H54 (cell line): ENCODE results near the gene TOR4A.
"Not testable (repeated sequence)": the region's sequence is repeated elsewhere in the genome, so short reads cannot be mapped to it uniquely, and the experiment has no call there.

ENCODE experiments used
- DNase-seq: peaks from one replicate; pipeline ENCODE4 v3.0.0; 2011; ENCODE audit warnings: low spot score, mixed read lengths; ENCODE audit not compliant: insufficient read length
- FAIRE-seq: peaks from 3 replicates; lab custom pipeline; 2011; peaks lifted over from hg19 to GRCh38; lab: Jason Lieb, UNC
- POLR2A ChIP-seq: IDR thresholded peaks from 2 replicates; pipeline ENCODE4 v1.6.1; 2011; ENCODE audit warnings: low read depth, mild to moderate bottlenecking, low read length

TOR4A gene

DNA sequence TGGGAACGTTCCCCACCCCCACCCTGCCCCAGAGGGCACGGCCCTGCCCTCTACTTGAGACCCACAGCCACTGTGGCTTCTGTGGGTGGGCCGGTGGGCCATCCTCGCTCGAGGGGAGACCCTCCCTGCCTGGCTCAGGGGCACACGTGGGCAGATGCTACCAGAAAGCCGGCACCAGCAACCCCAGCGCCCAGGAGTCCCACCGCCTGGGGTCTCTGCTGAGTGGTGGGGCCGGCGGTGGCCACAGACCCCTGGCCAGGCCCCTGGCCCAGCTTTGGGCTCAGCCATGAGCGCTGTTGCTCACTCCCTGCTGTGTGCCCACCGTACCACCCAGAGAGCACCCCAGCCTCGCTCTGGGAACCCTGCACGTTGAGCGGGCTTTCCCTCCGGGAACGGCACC is 41.1 kb downstream of the TOR4A start:
- TF ChIP-seq POLR2A: no peak
- FAIRE-seq: no peak
- DNase-seq: no peak

DNA sequence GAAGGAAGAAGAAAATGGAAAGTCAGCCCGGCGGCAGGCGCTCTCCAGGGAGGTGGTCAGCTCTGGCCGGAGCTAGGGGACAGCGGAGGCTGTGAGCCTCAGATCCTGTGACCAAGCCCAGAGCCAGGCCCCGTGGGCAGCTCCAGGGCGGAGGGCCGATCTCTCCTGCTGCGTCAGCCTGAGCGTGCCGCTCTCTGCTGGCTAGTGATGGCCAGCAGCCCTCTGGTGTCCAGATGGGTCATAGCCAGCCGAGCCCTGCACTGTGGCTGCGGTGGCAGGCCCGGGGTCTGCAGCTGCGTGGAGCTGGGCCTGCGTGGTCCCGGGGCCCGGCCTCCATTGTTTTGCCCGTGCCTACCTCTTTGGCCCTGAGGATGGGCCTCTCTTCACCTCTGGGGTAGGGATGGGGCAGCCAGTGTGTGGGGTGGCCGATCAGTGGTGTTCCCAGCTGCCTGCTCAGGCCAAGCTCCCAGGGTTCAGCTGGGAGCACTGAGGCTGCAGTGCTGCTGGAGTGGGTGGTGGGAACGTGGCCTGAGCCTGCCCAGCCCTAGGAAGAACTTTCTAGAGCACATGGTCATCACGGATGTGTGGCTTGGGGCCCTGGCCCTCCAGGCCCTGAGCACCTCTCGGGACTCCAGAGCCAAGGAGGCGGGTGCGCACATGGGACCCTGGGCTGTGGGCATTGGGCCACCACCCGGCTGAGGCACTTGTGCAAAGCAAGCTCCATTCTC is 41.6 kb downstream of the TOR4A start:
- no peak for TF ChIP-seq POLR2A
- DNase-seq (peak; percentile 36), FAIRE-seq (no peak)

DNA sequence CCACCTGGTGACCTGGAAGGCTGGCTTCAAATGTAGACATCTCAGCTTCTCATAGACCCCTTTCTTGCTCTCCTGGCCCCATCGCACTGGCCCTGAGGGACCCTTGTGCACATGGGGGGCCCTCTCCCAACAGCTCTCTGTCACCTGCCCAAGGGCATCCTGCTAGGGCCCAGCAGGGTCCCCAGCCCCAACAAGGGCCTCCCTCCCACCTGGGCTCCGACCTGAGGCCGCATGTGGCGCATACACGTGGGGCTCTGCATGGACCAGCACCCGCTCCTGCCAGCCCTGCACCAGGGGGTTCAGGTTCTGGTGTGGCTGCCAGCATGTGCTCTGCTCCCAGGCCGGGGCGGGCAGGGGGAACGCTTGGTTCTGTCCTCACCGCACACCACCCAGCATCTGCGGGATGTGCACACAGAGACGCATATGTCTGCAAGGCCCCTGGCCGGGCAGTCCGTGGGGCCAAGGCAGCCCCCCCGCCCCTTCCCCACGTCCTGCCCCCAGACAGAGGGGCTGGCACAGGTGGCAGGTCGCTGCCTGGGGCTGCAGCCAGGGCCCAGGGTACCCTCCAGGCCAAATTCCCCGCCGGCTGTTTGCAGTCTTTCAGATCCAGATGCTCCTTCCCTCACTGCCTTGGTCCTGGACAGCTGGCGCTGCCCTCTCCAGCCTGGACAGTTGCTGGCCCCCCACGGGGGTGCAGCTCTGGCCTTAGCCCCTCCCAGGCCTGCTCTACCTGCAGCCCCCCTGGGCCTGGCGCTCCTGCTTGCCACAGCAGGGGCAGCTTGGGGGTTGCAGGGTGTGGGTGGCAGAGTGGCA is 42.4 kb downstream of the TOR4A start:
- DNase-seq (no peak), FAIRE-seq (no peak)
- no peak for TF ChIP-seq POLR2A

GRCh38 chr9:137320555-137321384 is 43.2 kb downstream of the TOR4A start:
- FAIRE-seq (no peak), DNase-seq (no peak)
- no peak for TF ChIP-seq POLR2A

DNA sequence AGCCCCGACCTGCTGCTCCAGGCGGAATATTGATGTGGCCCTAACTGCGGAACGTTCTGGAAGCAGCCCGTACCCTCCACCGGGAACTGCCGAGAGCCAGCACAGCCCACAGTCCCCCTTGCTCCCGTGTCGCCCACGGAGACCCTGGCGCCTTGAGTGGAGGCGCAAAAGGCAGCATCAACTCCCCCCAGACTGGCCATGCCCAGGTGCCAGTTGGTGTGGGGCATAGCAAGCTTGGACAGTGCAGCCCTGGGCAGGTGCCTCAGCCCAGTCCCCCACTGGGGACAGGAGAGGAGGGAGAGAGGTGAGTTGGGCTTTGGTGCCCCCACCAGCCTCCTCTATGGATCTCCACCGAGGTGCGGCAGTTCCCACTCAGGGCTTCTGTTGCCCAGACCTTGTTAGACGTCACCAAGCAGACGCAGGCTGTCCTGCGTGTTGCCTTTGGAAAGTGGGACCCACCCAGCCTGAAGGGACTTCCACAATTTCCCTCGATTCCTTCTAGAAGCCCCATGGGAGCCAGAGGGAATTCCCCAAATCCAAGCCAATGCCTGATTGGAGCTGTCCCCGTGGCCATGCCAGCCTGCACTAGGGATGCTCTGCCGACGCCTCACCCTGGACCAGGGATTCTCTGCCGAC is 44.3 kb downstream of the TOR4A start:
- DNase-seq (no peak), FAIRE-seq (no peak)
- no peak for TF ChIP-seq POLR2A

- FAIRE-seq: no peak
- no peak for TF ChIP-seq POLR2A
- DNase-seq: no peak
Observed at GRCh38 chr9:137323531-137324331, 46.2 kb downstream of the TOR4A start.

DNA sequence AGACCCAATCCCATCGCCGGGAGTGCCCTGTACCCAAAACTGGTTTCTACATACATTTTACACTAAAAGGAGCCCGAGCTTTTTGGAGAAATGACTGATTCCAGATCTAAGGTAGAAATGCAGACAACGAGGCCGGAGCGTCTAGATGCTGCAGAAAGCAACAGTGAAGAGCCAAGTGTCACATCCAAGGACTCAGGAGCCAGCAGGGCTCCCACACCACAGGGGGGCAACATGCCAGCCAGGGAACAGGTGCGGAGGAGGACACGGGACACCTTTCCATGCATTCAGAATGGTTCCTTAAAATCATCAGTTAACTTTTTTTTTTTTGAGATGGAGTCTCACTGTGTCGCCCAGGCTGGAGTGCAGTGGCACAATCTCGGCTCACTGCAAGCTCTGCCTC is 47.6 kb downstream of the TOR4A start:
- no peak for FAIRE-seq
- no peak for DNase-seq

GRCh38 chr9:137325799-137326198 is 48.3 kb downstream of the TOR4A start:
- FAIRE-seq: no peak
- no peak for TF ChIP-seq POLR2A
- DNase-seq: no peak

More for the DNA sequence above, 47.6 kb downstream of the TOR4A start:
- TF ChIP-seq POLR2A: no peak

- DNase-seq (no peak), FAIRE-seq (no peak)
- TF ChIP-seq POLR2A: no peak
Observed at GRCh38 chr9:137326445-137327065, 49.0 kb downstream of the TOR4A start.

DNA sequence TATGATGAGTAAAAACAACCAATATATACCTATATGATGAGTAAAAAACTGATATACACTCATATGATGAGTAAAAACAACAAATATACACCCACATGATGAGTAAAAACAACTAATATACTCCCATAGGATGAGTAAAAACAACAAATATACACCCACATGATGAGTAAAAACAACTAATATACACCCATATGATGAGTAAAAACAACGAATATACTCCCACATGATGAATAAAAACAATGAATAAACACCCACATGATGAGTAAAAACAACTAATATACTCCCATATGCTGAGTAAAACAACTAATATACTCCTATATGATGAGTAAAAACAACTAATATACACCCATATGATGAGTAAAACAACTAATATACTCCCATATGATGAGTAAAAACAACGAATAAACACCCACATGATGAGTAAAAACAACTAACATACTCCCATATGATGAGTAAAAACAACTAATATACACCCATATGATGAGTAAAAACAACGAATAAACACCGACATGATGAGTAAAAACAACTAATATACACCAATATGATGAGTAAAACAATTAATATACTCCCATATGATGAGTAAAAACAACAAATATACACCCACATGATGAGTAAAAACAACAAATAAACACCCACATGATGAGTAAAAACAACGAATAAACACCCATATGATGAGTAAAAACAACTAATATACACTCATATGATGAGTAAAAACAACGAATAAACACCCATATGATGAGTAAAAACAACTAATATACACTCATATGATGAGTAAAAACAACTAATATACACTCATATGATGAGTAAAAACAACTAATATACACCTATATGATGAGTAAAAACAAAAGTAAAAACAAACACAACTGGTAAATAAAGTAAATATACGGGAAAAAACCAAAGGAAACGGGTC is 50.4 kb downstream of the TOR4A start:
- peak; percentile 100 for FAIRE-seq
- DNase-seq: not testable (repeated sequence)

DNA sequence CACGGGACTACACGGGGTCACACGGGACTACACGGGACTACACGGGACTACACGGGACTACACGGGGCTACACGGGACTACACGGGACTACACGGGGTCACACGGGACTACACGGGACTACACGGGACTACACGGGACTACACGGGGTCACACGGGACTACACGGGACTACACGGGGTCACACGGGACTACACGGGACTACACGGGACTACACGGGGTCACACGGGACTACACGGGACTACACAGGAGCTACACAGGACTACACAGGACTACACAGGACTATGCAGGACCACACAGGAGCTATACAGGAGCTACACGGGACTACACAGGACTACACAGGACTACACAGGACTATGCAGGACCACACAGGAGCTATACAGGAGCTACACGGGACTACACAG is 52.1 kb downstream of the TOR4A start:
- not testable (repeated sequence) for DNase-seq, FAIRE-seq
